ENCODE measurements around the gene P4HA3.
"Not testable (repeated sequence)": the region's sequence is repeated elsewhere in the genome, so short reads cannot be mapped to it uniquely, and the experiment has no call there.

P4HA3 gene

GRCh38 chr11:74311352-74311926, at the start of gene P4HA3:
Gene P4HA3, minus strand, starts transcription at chr11:74311640. Its CDS starts 29 bp downstream, at chr11:74311611.
- DNase-seq = peak; percentile 70 to 84

GRCh38 chr11:74357449-74357848, 46.0 kb upstream of the P4HA3 start:
- no peak for DNase-seq

- peak in 1 of 2 donors; percentile 1 for DNase-seq
Measured at GRCh38 chr11:74355626-74356025, 44.2 kb upstream of the P4HA3 start.

- no peak for DNase-seq
Measured at GRCh38 chr11:74354036-74354435, 42.6 kb upstream of the P4HA3 start.

- no peak for DNase-seq
Measured at GRCh38 chr11:74347381-74347780, 35.9 kb upstream of the P4HA3 start.

- DNase-seq = no peak
Measured at GRCh38 chr11:74345420-74345819, 34.0 kb upstream of the P4HA3 start.

- no peak for DNase-seq
Measured at GRCh38 chr11:74341921-74342320, 30.5 kb upstream of the P4HA3 start.

- DNase-seq = no peak
Measured at GRCh38 chr11:74339619-74340018, 28.2 kb upstream of the P4HA3 start.

- no peak for DNase-seq
Measured at GRCh38 chr11:74338963-74339362, 27.5 kb upstream of the P4HA3 start.

GRCh38 chr11:74333193-74333592, 21.8 kb upstream of the P4HA3 start:
- no peak for DNase-seq

- DNase-seq = no peak
Measured at GRCh38 chr11:74332291-74332690, 20.9 kb upstream of the P4HA3 start.

- not testable (repeated sequence) for DNase-seq
Measured at GRCh38 chr11:74331000-74331399, 19.6 kb upstream of the P4HA3 start.

GRCh38 chr11:74330075-74330858, 18.8 kb upstream of the P4HA3 start:
- DNase-seq = no peak

- DNase-seq = no peak
Measured at GRCh38 chr11:74327076-74327475, 15.6 kb upstream of the P4HA3 start.

- no peak for DNase-seq
Measured at GRCh38 chr11:74326665-74327064, 15.2 kb upstream of the P4HA3 start.

- peak; percentile 17 to 69 for DNase-seq
Measured at GRCh38 chr11:74325649-74326645, 14.5 kb upstream of the P4HA3 start.

GRCh38 chr11:74322667-74323066, 11.2 kb upstream of the P4HA3 start:
- DNase-seq = no peak

GRCh38 chr11:74321487-74322188, 10.2 kb upstream of the P4HA3 start:
- peak; percentile 31 to 46 for DNase-seq

- DNase-seq = no peak
Measured at GRCh38 chr11:74320538-74320937, 9.1 kb upstream of the P4HA3 start.

GRCh38 chr11:74319139-74319816, 7.8 kb upstream of the P4HA3 start:
- DNase-seq = peak in 1 of 2 donors; percentile 22

GRCh38 chr11:74318241-74318932, 6.9 kb upstream of the P4HA3 start:
- no peak for DNase-seq
